GM23338 (cell line): ENCODE data around the gene ATF4. TPM values are rescaled to one million over a fixed set of nuclear protein-coding genes. Genes with fewer than 3 reads are reported as not detected.

Experiments
- ATAC-seq: fragments of 200-7000 bp; cut with Tn5 transposase; 3 replicates; pipeline ENCODE4 v1.9.1; 2020
- DNase-seq: peaks from one replicate; pipeline ENCODE4 v3.0.0-alpha.2; 2015; ENCODE audit warnings: low spot score
- H2AFZ ChIP-seq: fragments of 200-600 bp; sonication (generic); 2 replicates; pipeline ENCODE4 v1.8.0; 2016; ENCODE audit warnings: antibody characterized with exemption, mild to moderate bottlenecking, moderate library complexity
- H3F3A ChIP-seq: fragments of 200-600 bp; sonication (generic); replicated peaks from 2 replicates; pipeline ENCODE4 v1.8.0; 2017; ENCODE audit warnings: antibody characterized with exemption, mixed run types, low read depth
- H3K27ac ChIP-seq: fragments of 200-600 bp; sonication (generic); 2 replicates; pipeline ENCODE4 v1.6.1; 2016; ENCODE audit warnings: low read depth
- H3K27me3 ChIP-seq: fragments of 200-600 bp; sonication (generic); 2 replicates; pipeline ENCODE4 v1.8.0; 2016; ENCODE audit warnings: mild to moderate bottlenecking, mixed run types, moderate library complexity; ENCODE audit not compliant: insufficient read depth
- H3K36me3 ChIP-seq: fragments of 200-600 bp; sonication (generic); 2 replicates; pipeline ENCODE4 v1.8.0; 2016; ENCODE audit warnings: mild to moderate bottlenecking; ENCODE audit not compliant: insufficient read depth
- H3K4me1 ChIP-seq: fragments of 200-600 bp; sonication (generic); 2 replicates; pipeline ENCODE4 v1.8.0; 2016; ENCODE audit warnings: mild to moderate bottlenecking, moderate library complexity; ENCODE audit not compliant: insufficient read depth
- H3K4me2 ChIP-seq: fragments of 200-600 bp; sonication (generic); 2 replicates; pipeline ENCODE4 v1.7.1; 2017; ENCODE audit warnings: mixed run types
- H3K4me3 ChIP-seq: fragments of 200-600 bp; sonication (generic); 2 replicates; pipeline ENCODE4 v1.6.1; 2016; ENCODE audit warnings: mixed run types
- H3K79me2 ChIP-seq: fragments of 200-600 bp; sonication (generic); replicated peaks from 2 replicates; pipeline ENCODE4 v1.8.0; 2017; ENCODE audit warnings: mild to moderate bottlenecking; ENCODE audit not compliant: insufficient read depth
- H3K9me2 ChIP-seq: fragments of 200-600 bp; sonication (generic); 2 replicates; pipeline ENCODE4 v1.8.0; 2017; ENCODE audit not compliant: insufficient read depth
- H4K20me1 ChIP-seq: fragments of 200-600 bp; sonication (generic); replicated peaks from 2 replicates; pipeline ENCODE4 v1.8.0; 2017; ENCODE audit warnings: mild to moderate bottlenecking; ENCODE audit not compliant: insufficient read depth
- H3K27ac Mint-ChIP-seq: 2 replicates; pipeline ENCODE4 v1.8.0; 2020; ENCODE audit warnings: inconsistent platforms, mild to moderate bottlenecking, moderate library complexity, mixed read lengths
- H3K27me3 Mint-ChIP-seq: 3 replicates; pipeline ENCODE4 v1.8.0; 2022; ENCODE audit warnings: low read depth, mild to moderate bottlenecking, moderate library complexity, mixed read lengths, inconsistent platforms; ENCODE audit not compliant: insufficient read depth, poor library complexity
- H3K36me3 Mint-ChIP-seq: 3 replicates; pipeline ENCODE4 v1.8.0; 2021; ENCODE audit warnings: low read depth, mild to moderate bottlenecking, inconsistent platforms, moderate library complexity, mixed read lengths
- H3K4me1 Mint-ChIP-seq: 3 replicates; pipeline ENCODE4 v1.8.0; 2020; ENCODE audit warnings: mild to moderate bottlenecking, inconsistent platforms, mixed read lengths
- H3K4me3 Mint-ChIP-seq: 3 replicates; pipeline ENCODE4 v1.8.0; 2021; ENCODE audit warnings: moderate library complexity, mild to moderate bottlenecking, inconsistent platforms, mixed read lengths
- H3K9me3 Mint-ChIP-seq: 3 replicates; pipeline ENCODE4 v1.8.0; 2020; ENCODE audit warnings: moderate library complexity, mild to moderate bottlenecking, inconsistent platforms, mixed read lengths
- CREB1 ChIP-seq: fragments of 250-450 bp; sonication (Bioruptor Pico); IDR thresholded peaks from 2 replicates; pipeline ENCODE4 v1.5.0; 2020; ENCODE audit warnings: low read depth, mild to moderate bottlenecking, moderate library complexity
- EZH2 ChIP-seq: fragments of 200-600 bp; sonication (generic); IDR thresholded peaks from one replicate; pipeline ENCODE4 v1.8.0; 2017; ENCODE audit warnings: antibody characterized with exemption, mild to moderate bottlenecking, low read depth; ENCODE audit not compliant: unreplicated experiment
- EZH2phosphoT487 ChIP-seq: fragments of 200-600 bp; sonication (generic); IDR thresholded peaks from one replicate; pipeline ENCODE4 v1.8.1; 2018; ENCODE audit warnings: antibody characterized with exemption; ENCODE audit not compliant: unreplicated experiment
- JUNB ChIP-seq: IDR thresholded peaks from one replicate; pipeline ENCODE4 v1.6.1; 2016; ENCODE audit warnings: antibody characterized with exemption; ENCODE audit not compliant: unreplicated experiment
- NANOG ChIP-seq: IDR thresholded peaks from 2 replicates; pipeline ENCODE4 v1.6.1; 2016; ENCODE audit warnings: antibody characterized with exemption, borderline replicate concordance
- POLR2AphosphoS5 ChIP-seq: IDR thresholded peaks from 2 replicates; pipeline ENCODE4 v1.6.1; 2016; ENCODE audit warnings: antibody characterized with exemption, low read depth
- STAT1 ChIP-seq: IDR thresholded peaks from one replicate; pipeline ENCODE4 v1.6.1; 2016; ENCODE audit warnings: antibody characterized with exemption; ENCODE audit not compliant: unreplicated experiment
- ZNF114 ChIP-seq: fragments of 250-450 bp; sonication (Bioruptor Pico); IDR thresholded peaks from 2 replicates; pipeline ENCODE4 v1.5.0; 2020; ENCODE audit warnings: mild to moderate bottlenecking, moderate library complexity
- ZNF331 ChIP-seq: fragments of 250-450 bp; sonication (Bioruptor Pico); IDR thresholded peaks from 2 replicates; pipeline ENCODE4 v1.5.0; 2020; ENCODE audit warnings: low read depth, mild to moderate bottlenecking, moderate library complexity
- ZNF462 ChIP-seq: fragments of 250-450 bp; sonication (Bioruptor Pico); IDR thresholded peaks from 2 replicates; pipeline ENCODE4 v1.5.0; 2020; ENCODE audit warnings: mild to moderate bottlenecking, moderate library complexity
- polyA plus RNA-seq: library from polyadenylated mRNA; unstranded; fragments of >200 nt; fragmentation: Nextera tagmentation; extraction: Ambion mirVana; gene quantifications from 2 replicates; pipeline ENCODE4 v1.2.1, GENCODE V29; 2016
- total RNA-seq: library from RNA; depleted of rRNA; stranded (reverse); fragments of >200 nt; shearing (Covaris generic); gene quantifications from 2 replicates; pipeline ENCODE4 v1.2.3, GENCODE V29; 2014
- TF ChIP-seq, protein P1 (sequence below): IDR thresholded peaks from one replicate; pipeline ENCODE4 v1.6.1; 2018; ENCODE audit warnings: antibody characterized with exemption; ENCODE audit not compliant: unreplicated experiment
- TF ChIP-seq, protein P2 (sequence below): IDR thresholded peaks from 2 replicates; pipeline ENCODE4 v1.6.1; 2016; ENCODE audit warnings: antibody characterized with exemption
- TF ChIP-seq, protein P3 (sequence below), 2 experiments: fragments of 200-600 bp in 1 of 2; sonication (generic) in 1 of 2; conservative IDR thresholded peaks; 2 replicates each; pipeline versions ENCODE4 v1.5.1 to v1.6.1; 2016 to 2017; ENCODE audit warnings: antibody characterized with exemption in 2 of 2, low read depth in 2 of 2, mild to moderate bottlenecking in 2 of 2, moderate library complexity in 1 of 2

ATF4 gene
- total and polyA plus RNA-seq, 2 experiments from 2014 or later = 446 to 553 TPM

GRCh38 chr22:39518996-39519680 is 1.2 kb upstream of the ATF4 start:
- no peaks in the 10 kb centered on the region for H3K9me2 ChIP-seq
- H3K9me3 Mint-ChIP-seq = peaks cover 9% of the 10 kb centered on the region; the same call in 2 of the 3 replicates
- peak overlapping the region; percentile 94 for H3K27ac Mint-ChIP-seq
- peaks cover 46% of the 10 kb centered on the region for H3F3A ChIP-seq
- peak overlapping the region; percentile 91 for H3K27ac ChIP-seq
- H3K4me2 ChIP-seq = peak overlapping the region; percentile 94
- H3K4me1 Mint-ChIP-seq = peaks cover 28% of the 10 kb centered on the region
- H3K27me3 ChIP-seq = peaks cover 8% of the 10 kb centered on the region; the same call in 1 of the 2 replicates
- H3K36me3 ChIP-seq = peaks cover 46% of the 10 kb centered on the region
- H3K4me1 ChIP-seq = peaks cover 26% of the 10 kb centered on the region
- TF ChIP-seq STAT1 (no peak), JUNB (no peak), NANOG (no peak), ZNF114 (CRISPR knock-in tag) (no peak), CREB1 (CRISPR knock-in tag) (no peak), ZNF462 (CRISPR knock-in tag) (no peak), EZH2 (no peak), EZH2phosphoT487 (no peak), POLR2AphosphoS5 (no peak), ZNF331 (CRISPR knock-in tag) (no peak)
- TF ChIP-seq, protein P1, sequence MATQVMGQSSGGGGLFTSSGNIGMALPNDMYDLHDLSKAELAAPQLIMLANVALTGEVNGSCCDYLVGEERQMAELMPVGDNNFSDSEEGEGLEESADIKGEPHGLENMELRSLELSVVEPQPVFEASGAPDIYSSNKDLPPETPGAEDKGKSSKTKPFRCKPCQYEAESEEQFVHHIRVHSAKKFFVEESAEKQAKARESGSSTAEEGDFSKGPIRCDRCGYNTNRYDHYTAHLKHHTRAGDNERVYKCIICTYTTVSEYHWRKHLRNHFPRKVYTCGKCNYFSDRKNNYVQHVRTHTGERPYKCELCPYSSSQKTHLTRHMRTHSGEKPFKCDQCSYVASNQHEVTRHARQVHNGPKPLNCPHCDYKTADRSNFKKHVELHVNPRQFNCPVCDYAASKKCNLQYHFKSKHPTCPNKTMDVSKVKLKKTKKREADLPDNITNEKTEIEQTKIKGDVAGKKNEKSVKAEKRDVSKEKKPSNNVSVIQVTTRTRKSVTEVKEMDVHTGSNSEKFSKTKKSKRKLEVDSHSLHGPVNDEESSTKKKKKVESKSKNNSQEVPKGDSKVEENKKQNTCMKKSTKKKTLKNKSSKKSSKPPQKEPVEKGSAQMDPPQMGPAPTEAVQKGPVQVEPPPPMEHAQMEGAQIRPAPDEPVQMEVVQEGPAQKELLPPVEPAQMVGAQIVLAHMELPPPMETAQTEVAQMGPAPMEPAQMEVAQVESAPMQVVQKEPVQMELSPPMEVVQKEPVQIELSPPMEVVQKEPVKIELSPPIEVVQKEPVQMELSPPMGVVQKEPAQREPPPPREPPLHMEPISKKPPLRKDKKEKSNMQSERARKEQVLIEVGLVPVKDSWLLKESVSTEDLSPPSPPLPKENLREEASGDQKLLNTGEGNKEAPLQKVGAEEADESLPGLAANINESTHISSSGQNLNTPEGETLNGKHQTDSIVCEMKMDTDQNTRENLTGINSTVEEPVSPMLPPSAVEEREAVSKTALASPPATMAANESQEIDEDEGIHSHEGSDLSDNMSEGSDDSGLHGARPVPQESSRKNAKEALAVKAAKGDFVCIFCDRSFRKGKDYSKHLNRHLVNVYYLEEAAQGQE = no peak
- TF ChIP-seq, protein P2, sequence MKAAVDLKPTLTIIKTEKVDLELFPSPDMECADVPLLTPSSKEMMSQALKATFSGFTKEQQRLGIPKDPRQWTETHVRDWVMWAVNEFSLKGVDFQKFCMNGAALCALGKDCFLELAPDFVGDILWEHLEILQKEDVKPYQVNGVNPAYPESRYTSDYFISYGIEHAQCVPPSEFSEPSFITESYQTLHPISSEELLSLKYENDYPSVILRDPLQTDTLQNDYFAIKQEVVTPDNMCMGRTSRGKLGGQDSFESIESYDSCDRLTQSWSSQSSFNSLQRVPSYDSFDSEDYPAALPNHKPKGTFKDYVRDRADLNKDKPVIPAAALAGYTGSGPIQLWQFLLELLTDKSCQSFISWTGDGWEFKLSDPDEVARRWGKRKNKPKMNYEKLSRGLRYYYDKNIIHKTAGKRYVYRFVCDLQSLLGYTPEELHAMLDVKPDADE = no peak
- TF ChIP-seq, protein P3, sequence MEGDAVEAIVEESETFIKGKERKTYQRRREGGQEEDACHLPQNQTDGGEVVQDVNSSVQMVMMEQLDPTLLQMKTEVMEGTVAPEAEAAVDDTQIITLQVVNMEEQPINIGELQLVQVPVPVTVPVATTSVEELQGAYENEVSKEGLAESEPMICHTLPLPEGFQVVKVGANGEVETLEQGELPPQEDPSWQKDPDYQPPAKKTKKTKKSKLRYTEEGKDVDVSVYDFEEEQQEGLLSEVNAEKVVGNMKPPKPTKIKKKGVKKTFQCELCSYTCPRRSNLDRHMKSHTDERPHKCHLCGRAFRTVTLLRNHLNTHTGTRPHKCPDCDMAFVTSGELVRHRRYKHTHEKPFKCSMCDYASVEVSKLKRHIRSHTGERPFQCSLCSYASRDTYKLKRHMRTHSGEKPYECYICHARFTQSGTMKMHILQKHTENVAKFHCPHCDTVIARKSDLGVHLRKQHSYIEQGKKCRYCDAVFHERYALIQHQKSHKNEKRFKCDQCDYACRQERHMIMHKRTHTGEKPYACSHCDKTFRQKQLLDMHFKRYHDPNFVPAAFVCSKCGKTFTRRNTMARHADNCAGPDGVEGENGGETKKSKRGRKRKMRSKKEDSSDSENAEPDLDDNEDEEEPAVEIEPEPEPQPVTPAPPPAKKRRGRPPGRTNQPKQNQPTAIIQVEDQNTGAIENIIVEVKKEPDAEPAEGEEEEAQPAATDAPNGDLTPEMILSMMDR (conservative IDR thresholded peaks at IDR 0.05; ENCODE audit: low read depth in 2 of 2) = no peak
- peak overlapping the region; percentile 1; the same call in 1 of the 2 replicates for H2AFZ ChIP-seq
- ATAC-seq = peak; percentile 2
- peaks cover 75% of the 10 kb centered on the region for H3K36me3 Mint-ChIP-seq
- H3K4me3 Mint-ChIP-seq = peak overlapping the region; percentile 92
- peaks cover 34% of the 10 kb centered on the region for H3K79me2 ChIP-seq
- H3K4me3 ChIP-seq = peak overlapping the region; percentile 97
- no peak for DNase-seq
- peaks cover 63% of the 10 kb centered on the region for H4K20me1 ChIP-seq
- H3K27me3 Mint-ChIP-seq = peaks cover 53% of the 10 kb centered on the region
